Astrocyte of the hippocampus (primary cell): ENCODE measurements around the gene EFL1.
"Not testable (repeated sequence)": the region's sequence is repeated elsewhere in the genome, so short reads cannot be mapped to it uniquely, and the experiment has no call there.

ENCODE experiments used
- DNase-seq: peaks from one replicate; pipeline ENCODE4 v3.0.0; 2011; ENCODE audit warnings: low read depth, low spot score

Gene EFL1

GRCh38 chr15:82281276-82281675, 18.7 kb upstream of the EFL1 start:
- DNase-seq = not testable (repeated sequence)

- DNase-seq = no peak
Measured at GRCh38 chr15:82275410-82275809, 12.9 kb upstream of the EFL1 start.

GRCh38 chr15:82272154-82272553, 9.6 kb upstream of the EFL1 start:
- DNase-seq = no peak

- DNase-seq = not testable (repeated sequence)
Measured at GRCh38 chr15:82268454-82268853, 5.9 kb upstream of the EFL1 start.

GRCh38 chr15:82267137-82267536, 4.6 kb upstream of the EFL1 start:
- DNase-seq = not testable (repeated sequence)

GRCh38 chr15:82263350-82263749, 816 bp upstream of the EFL1 start:
- no peak for DNase-seq

- peak; percentile 15 for DNase-seq
Measured at GRCh38 chr15:82261566-82262421, 740 bp downstream of the EFL1 start.

- DNase-seq = not testable (repeated sequence)
Measured at GRCh38 chr15:82248261-82248660, 14.3 kb downstream of the EFL1 start.

- not testable (repeated sequence) for DNase-seq
Measured at GRCh38 chr15:82245956-82246355, 16.6 kb downstream of the EFL1 start.

GRCh38 chr15:82243644-82244043, 18.9 kb downstream of the EFL1 start:
- DNase-seq = not testable (repeated sequence)

GRCh38 chr15:82241836-82242499, 20.6 kb downstream of the EFL1 start:
- not testable (repeated sequence) for DNase-seq

GRCh38 chr15:82239685-82240391, 22.7 kb downstream of the EFL1 start:
- no peak for DNase-seq

- DNase-seq = not testable (repeated sequence)
Measured at GRCh38 chr15:82237944-82238534, 24.5 kb downstream of the EFL1 start.

- no peak for DNase-seq
Measured at GRCh38 chr15:82231842-82232241, 30.7 kb downstream of the EFL1 start.

GRCh38 chr15:82231233-82231632, 31.3 kb downstream of the EFL1 start:
- peak; percentile 8 for DNase-seq

GRCh38 chr15:82228750-82229149, 33.8 kb downstream of the EFL1 start:
- no peak for DNase-seq

- DNase-seq = not testable (repeated sequence)
Measured at GRCh38 chr15:82221535-82221934, 41.0 kb downstream of the EFL1 start.

- DNase-seq = not testable (repeated sequence)
Measured at GRCh38 chr15:82216092-82216491, 46.4 kb downstream of the EFL1 start.

GRCh38 chr15:82212201-82212600, 50.3 kb downstream of the EFL1 start:
- DNase-seq = not testable (repeated sequence)

GRCh38 chr15:82210066-82210597, 52.4 kb downstream of the EFL1 start:
- DNase-seq = peak; percentile 16

GRCh38 chr15:82204575-82204974, 58.0 kb downstream of the EFL1 start:
- not testable (repeated sequence) for DNase-seq
